A549 (cell line): ENCODE data around the gene NADK.

Experiments used
- CHD2 ChIP-seq: fragments of 150-350 bp; IDR thresholded peaks from 2 replicates; pipeline ENCODE4 v1.6.1; 2014; ENCODE audit warnings: low read length; ENCODE audit not compliant: partially characterized antibody
- HDAC2 ChIP-seq: fragments of 200-600 bp; sonication (generic); IDR thresholded peaks from 2 replicates; pipeline ENCODE4 v1.6.1; 2016
- HEYL ChIP-seq: fragments of 250-450 bp; sonication (Bioruptor Pico); IDR thresholded peaks from 2 replicates; pipeline ENCODE4 v1.8.0; 2021; ENCODE audit warnings: mild to moderate bottlenecking, moderate library complexity
- JUNB ChIP-seq: fragments of >200 bp; sonication (Bioruptor Twin); formaldehyde crosslinking; IDR thresholded peaks from 2 replicates; pipeline ENCODE4 v1.6.1; 2016
- MAZ ChIP-seq: fragments of 150-350 bp; IDR thresholded peaks from 2 replicates; pipeline ENCODE4 v1.6.1; 2014; ENCODE audit warnings: antibody characterized with exemption, low read depth, low read length, borderline replicate concordance
- MYC ChIP-seq: IDR thresholded peaks from 2 replicates; pipeline ENCODE4 v1.6.1; 2012; ENCODE audit warnings: mild to moderate bottlenecking, inconsistent platforms, low read length, improper control_type of control experiment, borderline replicate concordance
- POLR2A ChIP-seq: IDR thresholded peaks from 2 replicates; pipeline ENCODE4 v1.6.1; 2012; ENCODE audit warnings: mild to moderate bottlenecking, low read length
- POLR2AphosphoS2 ChIP-seq: conservative IDR thresholded peaks from 2 replicates; pipeline ENCODE4 v1.6.1; 2012; ENCODE audit warnings: low read length, improper control_type of control experiment, inconsistent platforms
- SMC3 ChIP-seq: fragments of >200 bp; sonication (Bioruptor Twin); formaldehyde crosslinking; IDR thresholded peaks from 3 replicates; pipeline ENCODE4 v1.6.1; 2018; ENCODE audit warnings: inconsistent platforms
- ZFP36 ChIP-seq: fragments of 450-650 bp; IDR thresholded peaks from 2 replicates; pipeline ENCODE4 v1.6.1; 2014; ENCODE audit warnings: borderline replicate concordance; ENCODE audit not compliant: partially characterized antibody
- TF ChIP-seq, protein P1 (sequence below): fragments of >200 bp; sonication (Bioruptor Twin); formaldehyde crosslinking; IDR thresholded peaks from 3 replicates; pipeline ENCODE4 v1.5.1; 2016
- TF ChIP-seq, protein P2 (sequence below): fragments of 200-600 bp; sonication (generic); IDR thresholded peaks from 2 replicates; pipeline ENCODE4 v1.6.1; 2016; ENCODE audit warnings: antibody characterized with exemption, mild to moderate bottlenecking, moderate library complexity

DNA sequence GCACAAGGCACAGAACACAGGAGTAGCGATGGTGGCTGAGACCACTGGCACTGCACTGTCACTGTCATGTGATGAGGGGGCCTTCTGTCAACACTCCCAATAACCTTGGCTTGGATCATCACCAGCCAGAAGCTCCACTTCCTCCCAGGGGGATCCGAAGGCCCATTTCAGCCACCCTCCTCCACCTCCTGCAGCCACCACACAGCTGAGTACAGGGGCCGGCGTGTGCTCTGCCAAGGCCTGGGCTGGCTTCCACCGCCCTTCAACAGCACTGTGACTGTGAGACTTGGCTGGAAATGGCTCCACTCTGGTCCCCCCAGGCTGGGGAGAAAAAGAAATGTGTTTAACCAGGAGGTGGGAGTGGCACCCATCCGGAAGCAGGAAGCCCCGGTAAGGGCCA, 9.9 kb upstream of the NADK start:
- TF ChIP-seq SMC3 (no peak), POLR2AphosphoS2 (no peak), JUNB (no peak), ZFP36 (no peak), MAZ (no peak), POLR2A (no peak), MYC (no peak), HDAC2 (no peak), CHD2 (no peak), HEYL (CRISPR knock-in tag) (no peak)
- TF ChIP-seq, protein P1, sequence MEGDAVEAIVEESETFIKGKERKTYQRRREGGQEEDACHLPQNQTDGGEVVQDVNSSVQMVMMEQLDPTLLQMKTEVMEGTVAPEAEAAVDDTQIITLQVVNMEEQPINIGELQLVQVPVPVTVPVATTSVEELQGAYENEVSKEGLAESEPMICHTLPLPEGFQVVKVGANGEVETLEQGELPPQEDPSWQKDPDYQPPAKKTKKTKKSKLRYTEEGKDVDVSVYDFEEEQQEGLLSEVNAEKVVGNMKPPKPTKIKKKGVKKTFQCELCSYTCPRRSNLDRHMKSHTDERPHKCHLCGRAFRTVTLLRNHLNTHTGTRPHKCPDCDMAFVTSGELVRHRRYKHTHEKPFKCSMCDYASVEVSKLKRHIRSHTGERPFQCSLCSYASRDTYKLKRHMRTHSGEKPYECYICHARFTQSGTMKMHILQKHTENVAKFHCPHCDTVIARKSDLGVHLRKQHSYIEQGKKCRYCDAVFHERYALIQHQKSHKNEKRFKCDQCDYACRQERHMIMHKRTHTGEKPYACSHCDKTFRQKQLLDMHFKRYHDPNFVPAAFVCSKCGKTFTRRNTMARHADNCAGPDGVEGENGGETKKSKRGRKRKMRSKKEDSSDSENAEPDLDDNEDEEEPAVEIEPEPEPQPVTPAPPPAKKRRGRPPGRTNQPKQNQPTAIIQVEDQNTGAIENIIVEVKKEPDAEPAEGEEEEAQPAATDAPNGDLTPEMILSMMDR: no peak
- TF ChIP-seq, protein P2, sequence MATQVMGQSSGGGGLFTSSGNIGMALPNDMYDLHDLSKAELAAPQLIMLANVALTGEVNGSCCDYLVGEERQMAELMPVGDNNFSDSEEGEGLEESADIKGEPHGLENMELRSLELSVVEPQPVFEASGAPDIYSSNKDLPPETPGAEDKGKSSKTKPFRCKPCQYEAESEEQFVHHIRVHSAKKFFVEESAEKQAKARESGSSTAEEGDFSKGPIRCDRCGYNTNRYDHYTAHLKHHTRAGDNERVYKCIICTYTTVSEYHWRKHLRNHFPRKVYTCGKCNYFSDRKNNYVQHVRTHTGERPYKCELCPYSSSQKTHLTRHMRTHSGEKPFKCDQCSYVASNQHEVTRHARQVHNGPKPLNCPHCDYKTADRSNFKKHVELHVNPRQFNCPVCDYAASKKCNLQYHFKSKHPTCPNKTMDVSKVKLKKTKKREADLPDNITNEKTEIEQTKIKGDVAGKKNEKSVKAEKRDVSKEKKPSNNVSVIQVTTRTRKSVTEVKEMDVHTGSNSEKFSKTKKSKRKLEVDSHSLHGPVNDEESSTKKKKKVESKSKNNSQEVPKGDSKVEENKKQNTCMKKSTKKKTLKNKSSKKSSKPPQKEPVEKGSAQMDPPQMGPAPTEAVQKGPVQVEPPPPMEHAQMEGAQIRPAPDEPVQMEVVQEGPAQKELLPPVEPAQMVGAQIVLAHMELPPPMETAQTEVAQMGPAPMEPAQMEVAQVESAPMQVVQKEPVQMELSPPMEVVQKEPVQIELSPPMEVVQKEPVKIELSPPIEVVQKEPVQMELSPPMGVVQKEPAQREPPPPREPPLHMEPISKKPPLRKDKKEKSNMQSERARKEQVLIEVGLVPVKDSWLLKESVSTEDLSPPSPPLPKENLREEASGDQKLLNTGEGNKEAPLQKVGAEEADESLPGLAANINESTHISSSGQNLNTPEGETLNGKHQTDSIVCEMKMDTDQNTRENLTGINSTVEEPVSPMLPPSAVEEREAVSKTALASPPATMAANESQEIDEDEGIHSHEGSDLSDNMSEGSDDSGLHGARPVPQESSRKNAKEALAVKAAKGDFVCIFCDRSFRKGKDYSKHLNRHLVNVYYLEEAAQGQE: no peak
